ENCODE data around the gene BORCS5.

Gene BORCS5

DNA sequence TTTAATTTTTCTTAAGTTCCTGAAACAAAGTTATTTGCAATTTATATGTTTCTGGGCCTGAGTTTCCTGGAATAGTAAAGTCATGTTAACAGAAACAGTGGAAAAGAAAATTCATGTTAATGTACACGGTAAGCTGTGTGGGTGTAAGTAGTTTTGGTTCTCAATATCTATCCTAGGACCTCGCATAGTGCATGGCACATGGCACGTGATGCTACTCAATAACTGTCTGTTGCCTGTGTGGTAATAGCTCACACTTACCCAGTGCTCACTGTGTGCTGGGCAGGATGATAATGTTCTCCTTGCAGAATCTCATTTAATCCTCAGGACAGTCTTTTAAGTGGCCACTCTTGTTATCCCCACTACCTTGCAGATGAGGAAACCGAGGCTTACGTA, 105.0 kb downstream of the BORCS5 start:
- TF ChIP-seq, protein P1, sequence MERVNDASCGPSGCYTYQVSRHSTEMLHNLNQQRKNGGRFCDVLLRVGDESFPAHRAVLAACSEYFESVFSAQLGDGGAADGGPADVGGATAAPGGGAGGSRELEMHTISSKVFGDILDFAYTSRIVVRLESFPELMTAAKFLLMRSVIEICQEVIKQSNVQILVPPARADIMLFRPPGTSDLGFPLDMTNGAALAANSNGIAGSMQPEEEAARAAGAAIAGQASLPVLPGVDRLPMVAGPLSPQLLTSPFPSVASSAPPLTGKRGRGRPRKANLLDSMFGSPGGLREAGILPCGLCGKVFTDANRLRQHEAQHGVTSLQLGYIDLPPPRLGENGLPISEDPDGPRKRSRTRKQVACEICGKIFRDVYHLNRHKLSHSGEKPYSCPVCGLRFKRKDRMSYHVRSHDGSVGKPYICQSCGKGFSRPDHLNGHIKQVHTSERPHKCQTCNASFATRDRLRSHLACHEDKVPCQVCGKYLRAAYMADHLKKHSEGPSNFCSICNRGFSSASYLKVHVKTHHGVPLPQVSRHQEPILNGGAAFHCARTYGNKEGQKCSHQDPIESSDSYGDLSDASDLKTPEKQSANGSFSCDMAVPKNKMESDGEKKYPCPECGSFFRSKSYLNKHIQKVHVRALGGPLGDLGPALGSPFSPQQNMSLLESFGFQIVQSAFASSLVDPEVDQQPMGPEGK (CRISPR knock-in tag; IDR thresholded peaks at IDR 0.05; ENCODE audit: borderline replicate concordance) = no peak
- TF ChIP-seq CSDC2 (CRISPR knock-in tag; IDR thresholded peaks at IDR 0.05) = no peak
- no peak for TF ChIP-seq ZNF565 (CRISPR knock-in tag; conservative IDR thresholded peaks at IDR 0.05; ENCODE audit: low read depth)
- no peak for TF ChIP-seq ESRRG (CRISPR knock-in tag; IDR thresholded peaks at IDR 0.05)
- TF ChIP-seq TOX (CRISPR knock-in tag; IDR thresholded peaks at IDR 0.05; ENCODE audit: borderline replicate concordance) = no peak
- TF ChIP-seq, protein P2, sequence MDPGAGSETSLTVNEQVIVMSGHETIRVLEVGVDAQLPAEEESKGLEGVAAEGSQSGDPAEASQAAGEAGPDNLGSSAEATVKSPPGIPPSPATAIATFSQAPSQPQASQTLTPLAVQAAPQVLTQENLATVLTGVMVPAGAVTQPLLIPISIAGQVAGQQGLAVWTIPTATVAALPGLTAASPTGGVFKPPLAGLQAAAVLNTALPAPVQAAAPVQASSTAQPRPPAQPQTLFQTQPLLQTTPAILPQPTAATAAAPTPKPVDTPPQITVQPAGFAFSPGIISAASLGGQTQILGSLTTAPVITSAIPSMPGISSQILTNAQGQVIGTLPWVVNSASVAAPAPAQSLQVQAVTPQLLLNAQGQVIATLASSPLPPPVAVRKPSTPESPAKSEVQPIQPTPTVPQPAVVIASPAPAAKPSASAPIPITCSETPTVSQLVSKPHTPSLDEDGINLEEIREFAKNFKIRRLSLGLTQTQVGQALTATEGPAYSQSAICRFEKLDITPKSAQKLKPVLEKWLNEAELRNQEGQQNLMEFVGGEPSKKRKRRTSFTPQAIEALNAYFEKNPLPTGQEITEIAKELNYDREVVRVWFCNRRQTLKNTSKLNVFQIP (CRISPR knock-in tag; IDR thresholded peaks at IDR 0.05; ENCODE audit: borderline replicate concordance, low read depth) = no peak
- TF ChIP-seq, protein P3, sequence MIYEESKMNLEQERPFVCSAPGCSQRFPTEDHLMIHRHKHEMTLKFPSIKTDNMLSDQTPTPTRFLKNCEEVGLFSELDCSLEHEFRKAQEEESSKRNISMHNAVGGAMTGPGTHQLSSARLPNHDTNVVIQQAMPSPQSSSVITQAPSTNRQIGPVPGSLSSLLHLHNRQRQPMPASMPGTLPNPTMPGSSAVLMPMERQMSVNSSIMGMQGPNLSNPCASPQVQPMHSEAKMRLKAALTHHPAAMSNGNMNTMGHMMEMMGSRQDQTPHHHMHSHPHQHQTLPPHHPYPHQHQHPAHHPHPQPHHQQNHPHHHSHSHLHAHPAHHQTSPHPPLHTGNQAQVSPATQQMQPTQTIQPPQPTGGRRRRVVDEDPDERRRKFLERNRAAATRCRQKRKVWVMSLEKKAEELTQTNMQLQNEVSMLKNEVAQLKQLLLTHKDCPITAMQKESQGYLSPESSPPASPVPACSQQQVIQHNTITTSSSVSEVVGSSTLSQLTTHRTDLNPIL (CRISPR knock-in tag; IDR thresholded peaks at IDR 0.05; ENCODE audit: low read depth) = no peak
- no peak for ATAC-seq

DNA sequence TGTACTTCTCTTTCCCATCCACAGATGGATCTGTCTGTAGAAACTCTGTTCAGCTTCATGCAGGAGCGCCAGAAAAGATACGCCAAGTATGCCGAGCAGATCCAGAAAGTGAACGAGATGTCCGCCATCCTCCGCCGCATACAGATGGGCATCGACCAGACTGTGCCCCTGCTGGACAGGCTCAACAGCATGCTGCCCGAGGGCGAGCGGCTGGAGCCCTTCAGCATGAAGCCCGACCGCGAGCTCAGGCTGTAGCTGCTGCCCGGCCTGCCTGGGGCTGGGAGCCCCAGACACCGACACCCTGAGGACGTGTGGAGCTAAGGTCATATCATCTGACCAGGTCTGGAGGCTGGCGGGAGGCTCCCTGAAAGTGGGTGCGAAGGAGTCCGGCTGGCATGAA, 108.6 kb downstream of the BORCS5 start:
- no peak for ATAC-seq
- TF ChIP-seq ZNF70 (CRISPR knock-in tag; IDR thresholded peaks at IDR 0.05) (peak; percentile 56; the same call in 1 of the 2 replicates), ZFP3 (CRISPR knock-in tag; IDR thresholded peaks at IDR 0.05) (no peak)

DNA sequence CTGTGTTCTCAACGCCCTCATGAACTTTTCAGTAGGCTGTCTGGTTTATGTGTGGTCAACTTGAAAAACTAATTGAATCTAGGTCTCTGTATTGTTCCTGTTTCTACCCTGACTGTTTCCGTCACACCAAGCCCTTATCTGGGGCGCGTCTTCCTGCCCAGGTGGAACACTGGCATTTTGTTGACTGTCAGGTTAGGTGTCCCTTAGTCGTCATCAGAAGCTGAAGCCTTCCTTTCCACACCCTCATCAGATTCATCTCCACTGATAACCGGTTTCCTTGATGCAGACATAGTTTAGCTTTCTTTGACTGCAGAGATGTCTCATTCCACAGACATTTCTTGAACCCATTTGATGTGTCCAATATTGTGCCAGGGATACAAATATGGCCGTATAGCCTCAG, 109.3 kb downstream of the BORCS5 start:
- TF ChIP-seq GLIS3 (CRISPR knock-in tag; IDR thresholded peaks at IDR 0.05) (no peak), ESRRG (CRISPR knock-in tag; IDR thresholded peaks at IDR 0.05) (no peak)
- TF ChIP-seq, protein P4, sequence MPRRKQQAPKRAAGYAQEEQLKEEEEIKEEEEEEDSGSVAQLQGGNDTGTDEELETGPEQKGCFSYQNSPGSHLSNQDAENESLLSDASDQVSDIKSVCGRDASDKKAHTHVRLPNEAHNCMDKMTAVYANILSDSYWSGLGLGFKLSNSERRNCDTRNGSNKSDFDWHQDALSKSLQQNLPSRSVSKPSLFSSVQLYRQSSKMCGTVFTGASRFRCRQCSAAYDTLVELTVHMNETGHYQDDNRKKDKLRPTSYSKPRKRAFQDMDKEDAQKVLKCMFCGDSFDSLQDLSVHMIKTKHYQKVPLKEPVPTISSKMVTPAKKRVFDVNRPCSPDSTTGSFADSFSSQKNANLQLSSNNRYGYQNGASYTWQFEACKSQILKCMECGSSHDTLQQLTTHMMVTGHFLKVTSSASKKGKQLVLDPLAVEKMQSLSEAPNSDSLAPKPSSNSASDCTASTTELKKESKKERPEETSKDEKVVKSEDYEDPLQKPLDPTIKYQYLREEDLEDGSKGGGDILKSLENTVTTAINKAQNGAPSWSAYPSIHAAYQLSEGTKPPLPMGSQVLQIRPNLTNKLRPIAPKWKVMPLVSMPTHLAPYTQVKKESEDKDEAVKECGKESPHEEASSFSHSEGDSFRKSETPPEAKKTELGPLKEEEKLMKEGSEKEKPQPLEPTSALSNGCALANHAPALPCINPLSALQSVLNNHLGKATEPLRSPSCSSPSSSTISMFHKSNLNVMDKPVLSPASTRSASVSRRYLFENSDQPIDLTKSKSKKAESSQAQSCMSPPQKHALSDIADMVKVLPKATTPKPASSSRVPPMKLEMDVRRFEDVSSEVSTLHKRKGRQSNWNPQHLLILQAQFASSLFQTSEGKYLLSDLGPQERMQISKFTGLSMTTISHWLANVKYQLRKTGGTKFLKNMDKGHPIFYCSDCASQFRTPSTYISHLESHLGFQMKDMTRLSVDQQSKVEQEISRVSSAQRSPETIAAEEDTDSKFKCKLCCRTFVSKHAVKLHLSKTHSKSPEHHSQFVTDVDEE (CRISPR knock-in tag; IDR thresholded peaks at IDR 0.05) = no peak

DNA sequence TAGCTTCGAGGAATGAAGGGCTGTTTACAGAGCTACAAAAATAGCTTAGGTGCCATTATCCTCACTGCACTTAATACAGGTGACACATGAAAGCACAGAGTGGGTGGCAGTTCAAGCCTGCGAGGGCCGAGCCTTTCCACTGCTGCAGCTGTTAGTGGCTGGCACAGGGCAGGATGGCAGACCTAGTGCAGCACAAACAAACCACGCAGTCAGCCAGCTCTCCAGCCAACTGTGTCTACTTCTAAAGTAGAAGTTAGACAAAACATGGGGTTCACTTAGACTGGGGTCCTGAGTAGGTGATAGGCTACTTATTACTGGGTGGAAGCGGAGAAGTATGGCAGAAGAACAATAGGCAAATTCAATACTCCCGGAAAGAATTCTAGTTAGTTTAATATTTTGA, 110.4 kb downstream of the BORCS5 start:
- TF ChIP-seq ZNF8 (CRISPR knock-in tag; IDR thresholded peaks at IDR 0.05) = no peak
- TF ChIP-seq ARNTL (CRISPR knock-in tag; IDR thresholded peaks at IDR 0.05; ENCODE audit: borderline replicate concordance, low read depth) = no peak
- TF ChIP-seq ZC3H10 (CRISPR knock-in tag; IDR thresholded peaks at IDR 0.05) = no peak
- TF ChIP-seq ZNF565 (CRISPR knock-in tag; conservative IDR thresholded peaks at IDR 0.05; ENCODE audit: low read depth) = no peak
- no peak for TF ChIP-seq ISL1 (CRISPR knock-in tag; IDR thresholded peaks at IDR 0.05)
- TF ChIP-seq, protein P1 (CRISPR knock-in tag; IDR thresholded peaks at IDR 0.05; ENCODE audit: borderline replicate concordance) = no peak
- TF ChIP-seq GLIS3 (CRISPR knock-in tag; IDR thresholded peaks at IDR 0.05) = no peak
- no peak for TF ChIP-seq ZFP3 (CRISPR knock-in tag; IDR thresholded peaks at IDR 0.05)
- no peak for TF ChIP-seq PPARA (CRISPR knock-in tag; IDR thresholded peaks at IDR 0.05; ENCODE audit: borderline replicate concordance)
- no peak for TF ChIP-seq ZFP30 (CRISPR knock-in tag; IDR thresholded peaks at IDR 0.05)
- TF ChIP-seq RARB (CRISPR knock-in tag; IDR thresholded peaks at IDR 0.05) = no peak
- ATAC-seq = no peak

More for the DNA sequence above, 109.3 kb downstream of the BORCS5 start:
- no peak for ATAC-seq

Data from SK-N-SH treated with all-trans-retinoic acid at 6 μM for 48 hours (cell line).